RWPE1 (cell line): ENCODE results near the gene PAPOLB.

Experiments used
- CTCF ChIA-PET: fragments of 350-600 bp; sonication (Branson Sonifier 250); formaldehyde crosslinking; extraction: SDS; loops from one replicate; lab custom pipeline; 2021; lab: Yijun Ruan, JAX
- POLR2A ChIA-PET: fragments of 400-600 bp; formaldehyde crosslinking; extraction: SDS; loops from one replicate; lab custom pipeline; 2020; ENCODE audit warnings: antibody characterized with exemption; ENCODE audit not compliant: low non-redundant PET; lab: Yijun Ruan, JAX
- DNase-seq: peaks from one replicate; pipeline ENCODE4 v3.0.0; 2012; ENCODE audit warnings: low spot score
- H3K27ac ChIP-seq: fragments of 450-650 bp; 2 replicates; pipeline ENCODE4 v1.5.1; 2017
- CTCF ChIP-seq: fragments of 450-650 bp; conservative IDR thresholded peaks from 2 replicates; pipeline ENCODE4 v1.5.1; 2017; ENCODE audit warnings: low read depth, mild to moderate bottlenecking

Gene PAPOLB

GRCh38 chr7:4878336-4879335, 16.8 kb upstream of the PAPOLB start:
- ChIA-PET POLR2A (no interaction called here), CTCF (interaction anchor here (0.6 kb wide), 1 partner anchor 72 kb away, joined by 5 read pairs; no protein-coding TSS in a partner anchor)
- TF ChIP-seq CTCF: no peak
- DNase-seq: no peak
- no peak overlapping the region for H3K27ac ChIP-seq

GRCh38 chr7:4876586-4876985, 14.8 kb upstream of the PAPOLB start:
- DNase-seq: no peak
- ChIA-PET POLR2A (no interaction called here), CTCF (no interaction called here)
- TF ChIP-seq CTCF: no peak
- no peak overlapping the region for H3K27ac ChIP-seq

- no peak for DNase-seq
- no peak overlapping the region for H3K27ac ChIP-seq
- no peak for TF ChIP-seq CTCF
- CTCF ChIA-PET: no interaction called here
- POLR2A ChIA-PET: interaction anchor here (0.6 kb wide), 1 partner anchor 172 kb away, joined by 8 read pairs; no protein-coding TSS in a partner anchor
Observed at GRCh38 chr7:4875391-4875790, 13.6 kb upstream of the PAPOLB start.

- POLR2A ChIA-PET: no interaction called here
- DNase-seq: no peak
- CTCF ChIA-PET: no interaction called here
- H3K27ac ChIP-seq: no peak overlapping the region
- no peak for TF ChIP-seq CTCF
Observed at GRCh38 chr7:4873071-4873944, 11.5 kb upstream of the PAPOLB start.

- CTCF ChIA-PET: no interaction called here
- no peak for TF ChIP-seq CTCF
- POLR2A ChIA-PET: no interaction called here
Observed at GRCh38 chr7:4871930-4872675, 10.3 kb upstream of the PAPOLB start.

More at GRCh38 chr7:4871930-4872675, 10.3 kb upstream of the PAPOLB start:
- no peak overlapping the region for H3K27ac ChIP-seq
- DNase-seq: no peak
